HepG2 (cell line): Measurements from ENCODE around the gene IKBKE. TPM values are rescaled to one million over a fixed set of nuclear protein-coding genes. Genes with fewer than 3 reads are reported as not detected.

Experiments used
- ATAC-seq: fragments of 200-7000 bp; cut with Tn5 transposase; 3 replicates; pipeline ENCODE4 v1.9.1; 2020; ENCODE audit warnings: mild to moderate bottlenecking, moderate library complexity
- BruUV-seq: library from RNA; stranded (reverse); fragments of 400-500 nt; replicated peaks from 2 replicates; lab custom pipeline; 2021; lab: Mats Ljungman, UMichigan
- CTCF ChIA-PET: fragments of 300-600 bp; formaldehyde crosslinking; extraction: SDS; loops from one replicate; lab custom pipeline; 2021; ENCODE audit warnings: low total read pairs, inconsistent platforms, low intra/inter-chr PET ratio; lab: Yijun Ruan, JAX
- POLR2A ChIA-PET: fragments of 350-600 bp; sonication (Branson Sonifier 250); formaldehyde crosslinking; loops from one replicate; lab custom pipeline; 2020; ENCODE audit warnings: antibody characterized with exemption, inconsistent platforms; lab: Yijun Ruan, JAX
- DNase-seq: peaks from one replicate; pipeline ENCODE4 v3.0.0-alpha.2; 2015; ENCODE audit warnings: low spot score
- FAIRE-seq: peaks from 3 replicates; lab custom pipeline; 2011; peaks lifted over from hg19 to GRCh38; lab: Jason Lieb, UNC
- H2AFZ ChIP-seq: one replicate; pipeline ENCODE4 v1.6.1; 2011; ENCODE audit warnings: low read length, inconsistent platforms
- H3K27ac ChIP-seq: fragments of 300-600 bp; 3 replicates; pipeline ENCODE4 v1.8.0; 2011; ENCODE audit warnings: mixed run types, mild to moderate bottlenecking, mixed read lengths, low read length, inconsistent platforms; ENCODE audit not compliant: insufficient read depth; ENCODE audit errors: extremely low read length
- H3K27me3 ChIP-seq, 2 experiments: fragments of 200-600 bp in 1 of 2; 2 replicates in 1 of 2; 3 replicates in 1 of 2; pipeline versions ENCODE4 v1.6.0 to v1.8.0; 2011; ENCODE audit warnings: low read length in 2 of 2, mild to moderate bottlenecking in 2 of 2, moderate library complexity in 2 of 2, inconsistent platforms in 1 of 2; ENCODE audit not compliant: insufficient read depth in 2 of 2, control insufficient read depth in 1 of 2
- H3K36me3 ChIP-seq, 2 experiments: fragments of 200-600 bp in 1 of 2; replicated peaks in 1 of 2; 2 replicates in 1 of 2; 3 replicates in 1 of 2; pipeline versions ENCODE4 v1.5.1 to v1.8.0; 2011; ENCODE audit warnings: low read length in 2 of 2, inconsistent platforms in 1 of 2; ENCODE audit not compliant: insufficient read depth in 2 of 2, control insufficient read depth in 1 of 2
- H3K4me1 ChIP-seq: 2 replicates; pipeline ENCODE4 v1.5.1; 2012; ENCODE audit warnings: low read length, inconsistent platforms; ENCODE audit not compliant: insufficient read depth
- H3K4me2 ChIP-seq: 2 replicates; pipeline ENCODE4 v1.6.0; 2011; ENCODE audit warnings: low read depth, low read length, inconsistent platforms
- H3K4me3 ChIP-seq, 3 experiments: fragments of 200-600 bp in 1 of 3; sonication (generic), shearing (Covaris generic) in 1 of 3; replicated peaks in 1 of 3; 2 replicates each; pipeline ENCODE4 v1.5.1; 2011 to 2016; ENCODE audit warnings: low read length in 3 of 3, inconsistent platforms in 2 of 3, low read depth in 2 of 3, mild to moderate bottlenecking in 2 of 3, control low read depth in 1 of 3, mixed read lengths in 1 of 3; ENCODE audit not compliant: insufficient read depth in 1 of 3
- H3K79me2 ChIP-seq: one replicate; pipeline ENCODE4 v1.6.1; 2011; ENCODE audit warnings: low read length, inconsistent platforms; ENCODE audit not compliant: insufficient read depth
- H3K9ac ChIP-seq: 2 replicates; pipeline ENCODE4 v1.6.0; 2011; ENCODE audit warnings: mild to moderate bottlenecking, low read depth, low read length, inconsistent platforms; ENCODE audit not compliant: insufficient read depth
- H3K9me3 ChIP-seq: 2 replicates; pipeline ENCODE4 v1.5.1; 2012; ENCODE audit warnings: mild to moderate bottlenecking, low read length
- H4K20me1 ChIP-seq: 2 replicates; pipeline ENCODE4 v1.6.0; 2011; ENCODE audit warnings: inconsistent platforms, mild to moderate bottlenecking, low read length, moderate library complexity; ENCODE audit not compliant: insufficient read depth
- DDIT3 ChIP-seq: sonication (generic); formaldehyde crosslinking; IDR thresholded peaks from 2 replicates; pipeline ENCODE4 v1.4.0; 2020; ENCODE audit warnings: mild to moderate bottlenecking, missing genetic modification reagents
- GMEB1 ChIP-seq: sonication (generic); formaldehyde crosslinking; IDR thresholded peaks from 2 replicates; pipeline ENCODE4 v1.5.1; 2020; ENCODE audit warnings: missing genetic modification reagents, mild to moderate bottlenecking, borderline replicate concordance
- HBP1 ChIP-seq: IDR thresholded peaks from 2 replicates; pipeline ENCODE4 v1.6.1; 2016; ENCODE audit warnings: low read depth, control low read depth
- HMG20B ChIP-seq: conservative IDR thresholded peaks from 2 replicates; pipeline ENCODE4 v1.6.1; 2016; ENCODE audit warnings: missing genetic modification reagents, missing compliant biosample characterization
- HMGXB3 ChIP-seq: sonication (generic); formaldehyde crosslinking; IDR thresholded peaks from 2 replicates; pipeline ENCODE4 v1.4.0; 2020; ENCODE audit warnings: missing genetic modification reagents, borderline replicate concordance
- HNF1B ChIP-seq: sonication (generic); formaldehyde crosslinking; IDR thresholded peaks from 2 replicates; pipeline ENCODE4 v1.5.1; 2020; ENCODE audit warnings: mild to moderate bottlenecking, moderate library complexity, missing genetic modification reagents
- KDM4B ChIP-seq: sonication (generic); formaldehyde crosslinking; IDR thresholded peaks from 2 replicates; pipeline ENCODE4 v1.4.0; 2020; ENCODE audit warnings: missing genetic modification reagents
- LRRFIP1 ChIP-seq: sonication (generic); formaldehyde crosslinking; conservative IDR thresholded peaks from 2 replicates; pipeline ENCODE4 v1.4.0; 2020; ENCODE audit warnings: missing genetic modification reagents
- RFX1 ChIP-seq: fragments of 450-650 bp; IDR thresholded peaks from 2 replicates; pipeline ENCODE4 v1.6.1; 2017
- ZEB1 ChIP-seq: IDR thresholded peaks from 2 replicates; pipeline ENCODE4 v1.6.1; 2012; ENCODE audit warnings: mild to moderate bottlenecking, low read depth, inconsistent platforms; ENCODE audit not compliant: insufficient replicate concordance
- ZNF570 ChIP-seq: sonication (generic); formaldehyde crosslinking; IDR thresholded peaks from 2 replicates; pipeline ENCODE4 v1.4.0; 2020; ENCODE audit warnings: mild to moderate bottlenecking, missing genetic modification reagents, borderline replicate concordance
- ZSCAN25 ChIP-seq: sonication (generic); formaldehyde crosslinking; IDR thresholded peaks from 2 replicates; pipeline ENCODE4 v1.8.0; 2022; ENCODE audit warnings: mild to moderate bottlenecking, missing genetic modification reagents
- WGBS: methylation state at CpG from one replicate; pipeline ENCODE4 v1.1.6; 2017; ENCODE audit warnings: low lambda C conversion rate; 5-methylcytosine and 5-hydroxymethylcytosine counted together
- in situ Hi-C: cut with HindIII; loops from 2 replicates; pipeline ENCODE4 v1.10.0; 2017; ENCODE audit warnings: low pct_unique_long_range_greater_than_20kb; ENCODE audit not compliant: extremely low pct_ligation_motif_present
- intact Hi-C: fragments of 100-400 bp; cut with micrococcal nuclease; formaldehyde crosslinking; loops from one replicate; pipeline ENCODE4 v1.10.0; 2022; ENCODE audit not compliant: unreplicated experiment
- polyA plus RNA-seq, 8 experiments: library from polyadenylated mRNA; depleted of rRNA in 3 of 8; stranded (reverse) in 7 of 8; unstranded in 1 of 8; fragments of >200 nt; fragmentation: Illumina TruSeq in 4 of 8; extraction: Trizol in 4 of 8; gene quantifications; 2 replicates each; pipeline versions ENCODE4 v1.2.1 to v1.2.3, GENCODE V29; 2011 to 2016; ENCODE audit warnings: low read depth in 4 of 8, missing spikeins in 1 of 8, mixed read lengths in 1 of 8; ENCODE audit not compliant: insufficient read depth in 1 of 8
- total RNA-seq, 5 experiments: library from RNA; depleted of rRNA; stranded (reverse); fragments of >200 nt; fragmentation: Illumina TruSeq; extraction: Trizol; gene quantifications; 2 replicates each; pipeline ENCODE4 v1.2.3, GENCODE V29; 2016; ENCODE audit warnings: low read depth in 1 of 5

Gene IKBKE
- total and polyA plus RNA-seq, 2 of the 13 experiments (the other 11 are each of a cell fraction or from before 2014, with no cell fraction given) = 4.5 to 5.8 TPM

GRCh38 chr1:206455289-206455665 is 15.0 kb upstream of the IKBKE start:
- BruUV-seq = no TSS peak
- Histone ChIP-seq H3K36me3 (peaks cover 18 to 58% of the 10 kb centered on the region in 2 experiments; a peak in 4 of 5 replicates), H2AFZ (no peak overlapping the region), H3K9ac (no peak overlapping the region), H3K4me3 (no peak overlapping the region), H3K27ac (no peak overlapping the region), H3K4me1 (peaks cover 12% of the 10 kb centered on the region), H3K9me3 (no peaks in the 10 kb centered on the region), H3K79me2 (no peaks in the 10 kb centered on the region), H3K4me2 (no peak overlapping the region), H4K20me1 (no peaks in the 10 kb centered on the region), H3K27me3 (no peaks in the 10 kb centered on the region)
- FAIRE-seq (no peak), DNase-seq (no peak), ATAC-seq (no peak)
- CTCF ChIA-PET = no interaction called here
- in situ Hi-C loops (no loop called here), intact Hi-C loops (no loop called here)
- POLR2A ChIA-PET = no interaction called here
- WGBS = 96% methylated on average over 3 of the region's 3 CpGs
- TF ChIP-seq HMG20B (CRISPR knock-in tag) = no peak
- no peak for TF ChIP-seq HNF1B
- TF ChIP-seq ZEB1 = no peak
- TF ChIP-seq RFX1 = no peak
- TF ChIP-seq LRRFIP1 = no peak
- no peak for TF ChIP-seq HMGXB3 (CRISPR knock-in tag)
- TF ChIP-seq DDIT3 (CRISPR knock-in tag) = no peak
- no peak for TF ChIP-seq KDM4B (CRISPR knock-in tag)
- no peak for TF ChIP-seq HBP1 (CRISPR knock-in tag)
- no peak for TF ChIP-seq GMEB1 (CRISPR knock-in tag)
- TF ChIP-seq ZSCAN25 (CRISPR knock-in tag) = no peak
- no peak for TF ChIP-seq ZNF570 (CRISPR knock-in tag)
